ENCODE measurements around the gene ACBD3. TPM values are rescaled to one million over a fixed set of nuclear protein-coding genes. Genes with fewer than 3 reads are reported as not detected.

ACBD3 gene
- total and polyA plus RNA-seq, 10 of the 15 experiments (the other 5 are each of a cell fraction or from before 2014, with no cell fraction given): 7.5 to 27.9 (median 20.3) TPM

DNA sequence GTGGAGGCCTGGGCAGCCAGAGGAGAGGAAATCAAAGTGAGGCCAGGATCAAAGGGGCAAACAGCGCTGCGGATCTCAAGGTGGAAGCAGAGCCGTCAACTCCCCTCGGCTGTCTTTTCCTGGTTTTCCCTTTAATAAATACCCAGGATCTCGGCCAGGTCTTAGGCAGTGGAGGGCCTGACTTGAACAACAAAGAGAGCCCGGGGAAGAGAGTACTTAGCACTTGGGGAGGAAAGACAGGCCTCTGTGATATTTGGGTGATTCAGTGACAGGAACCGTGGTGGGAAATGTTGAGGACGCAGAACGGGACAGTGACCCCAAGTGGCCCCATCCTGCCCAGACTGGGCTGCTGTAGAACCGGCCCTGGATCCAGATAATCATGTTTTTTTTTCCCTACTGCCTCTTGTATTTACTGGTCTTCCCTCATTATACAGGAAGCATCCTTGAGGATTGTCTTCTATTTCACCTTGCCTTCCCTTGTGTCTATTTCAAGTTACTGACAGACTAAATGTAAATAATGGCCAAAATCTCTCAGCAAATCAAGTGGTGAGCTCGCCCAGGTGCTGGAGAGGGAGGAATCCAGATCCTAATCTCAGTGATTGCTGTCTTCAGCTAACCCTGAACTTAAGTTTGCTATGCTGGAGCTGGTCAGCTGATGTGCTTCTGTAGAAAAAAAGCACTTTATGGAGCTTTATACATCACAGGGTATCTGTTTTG lies 34.1 kb upstream of the ACBD3 start:
- ChIA-PET SMC1A (ENCODE audit: uncharacterized antibody, unreplicated experiment) (interaction anchor here (1.0 kb wide), 1 partner anchor 9 kb away, joined by 4 read pairs; no protein-coding TSS in a partner anchor), RAD21 (ENCODE audit: unreplicated experiment) (no interaction called here), CTCF (no interaction called here), POLR2A (no interaction called here)
- Histone ChIP-seq H3K27ac (ENCODE audit: control insufficient read depth, insufficient read depth) (no peak overlapping the region), H3K9me3 (replicated peaks; ENCODE audit: control insufficient read depth, insufficient read depth, low read length) (no peaks in the 10 kb centered on the region), H3K79me2 (ENCODE audit: control insufficient read depth, insufficient read depth, low read length) (no peaks in the 10 kb centered on the region), H4K20me1 (ENCODE audit: control insufficient read depth, insufficient read depth) (no peaks in the 10 kb centered on the region), H2AFZ (ENCODE audit: control insufficient read depth, low read depth, low read length) (no peak overlapping the region), H3K27me3 (replicated peaks in 1 of 2; ENCODE audit: control insufficient read depth in 2 of 2, insufficient read depth in 2 of 2, low read length in 1 of 2) (no peaks in the 10 kb centered on the region), H3K9ac (ENCODE audit: control insufficient read depth, insufficient read depth, low read length) (no peak overlapping the region), H3K36me3 (ENCODE audit: control insufficient read depth in 2 of 2, insufficient read depth in 2 of 2, low read length in 1 of 2) (no peaks in the 10 kb centered on the region), H3K4me3 (no peak overlapping the region), H3K4me1 (ENCODE audit: control insufficient read depth, insufficient read depth, low read length) (no peaks in the 10 kb centered on the region), H3K4me2 (ENCODE audit: control insufficient read depth, insufficient read depth) (no peak overlapping the region)
- WGBS (ENCODE audit: insufficient coverage, insufficient replicate concordance, low lambda C conversion rate, missing lambda C conversion rate): 65% methylated on average over 11 of the region's 11 CpGs
- DNase-seq (ENCODE audit: low read depth, low spot score) (no peak), ATAC-seq (no peak), FAIRE-seq (no peak)
- intact Hi-C loops (cut with micrococcal nuclease; ENCODE audit: unreplicated experiment): no loop called here
- BruUV-seq (replicated peaks): no TSS peak
- in situ Hi-C loops (cut with MboI): no loop called here
- TF ChIP-seq CREM (IDR thresholded peaks at IDR 0.05; ENCODE audit: low read depth) (no peak), HDAC2 (IDR thresholded peaks at IDR 0.05) (no peak), STAT3 (IDR thresholded peaks at IDR 0.05; ENCODE audit: low read depth, low read length) (no peak), YY1 (IDR thresholded peaks at IDR 0.05; ENCODE audit: low read depth, low read length) (no peak), SUPT20H (IDR thresholded peaks at IDR 0.05; ENCODE audit: borderline replicate concordance, control insufficient read depth, low read depth, low read length) (no peak), NBN (IDR thresholded peaks at IDR 0.05) (no peak), IKZF1 (conservative IDR thresholded peaks at IDR 0.05) (no peak), ATF7 (IDR thresholded peaks at IDR 0.05; ENCODE audit: low read depth) (no peak), JUND (IDR thresholded peaks at IDR 0.05; ENCODE audit: low read depth, low read length) (no peak), JUNB (IDR thresholded peaks at IDR 0.05) (no peak), MYB (IDR thresholded peaks at IDR 0.05; ENCODE audit: borderline replicate concordance, low read depth, low read length) (no peak), CBFB (IDR thresholded peaks at IDR 0.05; ENCODE audit: low read depth) (no peak), RELA (IDR thresholded peaks at IDR 0.05; ENCODE audit: borderline replicate concordance, partially characterized antibody) (no peak), TAF1 (IDR thresholded peaks at IDR 0.05; ENCODE audit: borderline replicate concordance, low read depth, low read length) (no peak), NR2C2 (IDR thresholded peaks at IDR 0.05; ENCODE audit: borderline replicate concordance, control insufficient read depth, insufficient read length, low read depth) (no peak), IRF4 (IDR thresholded peaks at IDR 0.05; ENCODE audit: low read depth, low read length) (no peak), POU2F2 (IDR thresholded peaks at IDR 0.05; ENCODE audit: borderline replicate concordance, low read depth, low read length) (no peak)
- TF ChIP-seq, protein P1, sequence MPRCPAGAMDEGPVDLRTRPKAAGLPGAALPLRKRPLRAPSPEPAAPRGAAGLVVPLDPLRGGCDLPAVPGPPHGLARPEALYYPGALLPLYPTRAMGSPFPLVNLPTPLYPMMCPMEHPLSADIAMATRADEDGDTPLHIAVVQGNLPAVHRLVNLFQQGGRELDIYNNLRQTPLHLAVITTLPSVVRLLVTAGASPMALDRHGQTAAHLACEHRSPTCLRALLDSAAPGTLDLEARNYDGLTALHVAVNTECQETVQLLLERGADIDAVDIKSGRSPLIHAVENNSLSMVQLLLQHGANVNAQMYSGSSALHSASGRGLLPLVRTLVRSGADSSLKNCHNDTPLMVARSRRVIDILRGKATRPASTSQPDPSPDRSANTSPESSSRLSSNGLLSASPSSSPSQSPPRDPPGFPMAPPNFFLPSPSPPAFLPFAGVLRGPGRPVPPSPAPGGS (IDR thresholded peaks at IDR 0.05; ENCODE audit: borderline replicate concordance, insufficient read depth, low read depth, low read length, poor library complexity, severe bottlenecking): no peak
- TF ChIP-seq, protein P2, sequence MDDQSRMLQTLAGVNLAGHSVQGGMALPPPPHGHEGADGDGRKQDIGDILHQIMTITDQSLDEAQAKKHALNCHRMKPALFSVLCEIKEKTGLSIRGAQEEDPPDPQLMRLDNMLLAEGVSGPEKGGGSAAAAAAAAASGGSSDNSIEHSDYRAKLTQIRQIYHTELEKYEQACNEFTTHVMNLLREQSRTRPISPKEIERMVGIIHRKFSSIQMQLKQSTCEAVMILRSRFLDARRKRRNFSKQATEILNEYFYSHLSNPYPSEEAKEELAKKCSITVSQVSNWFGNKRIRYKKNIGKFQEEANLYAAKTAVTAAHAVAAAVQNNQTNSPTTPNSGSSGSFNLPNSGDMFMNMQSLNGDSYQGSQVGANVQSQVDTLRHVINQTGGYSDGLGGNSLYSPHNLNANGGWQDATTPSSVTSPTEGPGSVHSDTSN (IDR thresholded peaks at IDR 0.05; ENCODE audit: insufficient replicate concordance, low read depth, low read length): no peak

Measured in GM12878 (cell line).